Muscle layer of duodenum (tissue), 2 donors: ENCODE data around the gene RUNX3.
"Not testable (repeated sequence)": the region's sequence is repeated elsewhere in the genome, so short reads cannot be mapped to it uniquely, and the experiment has no call there.

Experiments used
- H3K27ac ChIP-seq: one replicate; pipeline ENCODE4 v1.7.0; 2013; ENCODE audit warnings: mild to moderate bottlenecking, low read length
- H3K27me3 ChIP-seq: one replicate; pipeline ENCODE4 v1.7.0; 2013; ENCODE audit warnings: low read depth, mild to moderate bottlenecking, control low read depth, low read length
- H3K36me3 ChIP-seq, 2 donors: one replicate each; pipeline ENCODE4 v1.7.0; 2013; ENCODE audit warnings: low read length in 2 of 2, control low read depth in 1 of 2, mild to moderate bottlenecking in 1 of 2; ENCODE audit not compliant: insufficient read depth in 2 of 2, control insufficient read depth in 1 of 2
- H3K4me1 ChIP-seq, 2 donors: one replicate each; pipeline ENCODE4 v1.7.0; 2013; ENCODE audit warnings: low read length in 2 of 2, mild to moderate bottlenecking in 2 of 2, control low read depth in 1 of 2, moderate library complexity in 1 of 2; ENCODE audit not compliant: insufficient read depth in 2 of 2, control insufficient read depth in 1 of 2
- H3K4me3 ChIP-seq, 2 donors: one replicate each; pipeline ENCODE4 v1.7.0; 2013; ENCODE audit warnings: low read length in 2 of 2, low read depth in 1 of 2, mild to moderate bottlenecking in 1 of 2
- H3K9me3 ChIP-seq, 2 donors: one replicate each; pipeline ENCODE4 v1.7.0; 2013; ENCODE audit warnings: low read length in 2 of 2, control low read depth in 1 of 2, mild to moderate bottlenecking in 1 of 2; ENCODE audit not compliant: control insufficient read depth in 1 of 2
- donor health status: healthy.

Gene RUNX3

DNA sequence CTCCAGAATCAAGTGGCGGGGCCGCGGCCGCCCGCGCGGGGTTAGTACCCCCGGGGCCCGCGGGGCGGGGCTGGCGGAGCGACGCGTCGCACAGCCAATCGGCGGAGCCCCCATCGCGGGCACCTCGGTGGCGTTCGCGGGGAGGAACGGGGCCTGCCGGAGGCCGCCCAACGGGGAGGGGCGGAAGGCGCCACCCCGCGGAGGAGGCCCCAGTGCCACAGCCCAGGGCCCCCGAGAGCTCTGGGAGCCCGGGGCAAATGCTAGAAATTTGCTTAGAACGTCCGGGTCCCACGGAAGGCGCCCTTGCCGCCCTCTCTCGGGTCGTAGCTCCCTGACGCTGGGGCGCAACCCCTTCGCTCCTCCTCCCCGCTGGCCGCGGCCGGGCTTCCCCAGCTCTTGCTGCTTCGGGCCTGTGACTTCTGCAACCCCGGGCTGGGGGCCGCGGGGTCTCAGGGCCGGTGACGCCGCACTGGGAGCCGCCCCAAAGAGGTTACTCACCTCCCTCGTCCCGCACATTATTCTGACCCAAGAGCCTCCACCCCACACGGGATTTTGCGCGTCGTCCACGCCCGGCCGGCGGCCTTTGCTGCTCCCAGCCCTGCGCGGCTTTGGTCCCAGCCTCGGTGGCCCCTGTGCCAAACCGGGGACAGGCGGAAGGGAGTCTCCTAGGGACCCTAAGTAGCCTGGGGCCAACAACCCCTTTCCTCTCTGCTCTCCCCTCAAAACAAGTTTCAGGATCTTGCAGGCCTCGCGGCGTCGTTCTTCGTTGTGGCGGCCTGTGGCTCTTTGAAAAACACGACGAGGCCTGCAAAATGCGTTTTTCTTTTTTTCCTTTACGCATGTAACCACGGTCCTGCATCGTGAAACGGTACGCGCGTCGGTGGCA is at the start of gene RUNX3:
TSS of gene RUNX3 (minus strand) at position 17 of the 886 bp plus-strand sequence. CDS start 408 bp downstream, outside the sequence.
- Histone ChIP-seq H3K9me3 (no peaks in the 10 kb centered on the region), H3K36me3 (no peaks in the 10 kb centered on the region), H3K27me3 (peaks cover 86% of the 10 kb centered on the region), H3K27ac (no peak within 1 kb of the TSS), H3K4me3 (peak within 1 kb of the TSS; percentile 45 to 55), H3K4me1 (peaks cover 3 to 26% of the 10 kb centered on the region in 2 donors)

DNA sequence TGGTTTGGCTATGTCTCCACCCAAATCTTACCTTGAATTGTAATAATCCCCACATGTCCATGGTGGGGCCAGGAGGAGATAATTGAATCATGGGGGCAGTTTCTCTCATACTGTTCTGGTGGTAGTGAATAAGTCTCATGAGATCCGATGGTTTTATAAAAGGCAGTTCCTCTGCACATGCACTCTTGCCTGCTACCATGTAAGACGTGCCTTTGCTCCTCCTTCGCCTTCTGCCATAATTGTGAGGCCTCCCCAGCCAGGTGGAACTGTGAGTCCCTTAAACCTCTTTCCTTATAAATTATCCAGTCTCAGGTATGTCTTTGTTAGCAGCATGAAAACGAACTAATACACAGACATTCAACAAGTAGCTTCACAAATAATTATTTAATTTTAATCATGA is 49.2 kb upstream of the RUNX3 start:
- H3K4me3 ChIP-seq, H3K27me3 ChIP-seq, H3K4me1 ChIP-seq, H3K36me3 ChIP-seq, H3K27ac ChIP-seq: not testable (repeated sequence)
- H3K9me3 ChIP-seq: peaks cover 6 to 19% of the 10 kb centered on the region in 2 donors

DNA sequence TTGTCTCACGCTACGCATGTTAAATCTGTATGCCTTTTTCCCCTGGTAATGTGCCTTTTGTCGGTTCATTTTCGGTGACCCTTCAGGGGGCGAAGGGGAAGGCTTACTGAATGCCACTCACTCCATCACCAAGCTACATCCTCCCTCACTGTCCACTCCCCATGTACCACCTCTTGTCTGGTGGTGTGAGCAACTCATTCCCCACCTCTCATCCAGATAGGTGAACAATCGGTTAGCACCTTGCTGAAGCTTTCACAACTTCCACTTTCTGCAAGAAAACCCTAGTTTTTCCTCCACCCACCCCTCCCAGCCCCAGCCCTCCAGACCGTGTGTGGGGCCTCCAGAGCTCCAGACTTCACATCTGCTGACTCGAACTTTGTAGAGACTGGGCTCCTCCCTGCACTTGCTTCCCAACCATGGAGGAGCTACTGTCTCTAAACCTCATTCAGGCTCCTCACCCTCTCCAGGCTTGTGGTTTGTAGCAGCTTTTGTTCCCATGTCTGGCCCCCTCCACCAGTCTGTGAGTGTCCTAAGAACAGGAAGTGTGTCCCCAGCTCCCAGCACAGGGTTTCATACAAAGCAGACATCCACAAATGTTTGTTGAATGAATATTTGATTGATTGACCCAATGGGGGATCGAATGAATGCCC is 48.4 kb upstream of the RUNX3 start:
- Histone ChIP-seq H3K9me3 (peaks cover 6 to 19% of the 10 kb centered on the region in 2 donors), H3K4me3 (no peak overlapping the region), H3K27ac (no peak overlapping the region), H3K36me3 (no peaks in the 10 kb centered on the region), H3K27me3 (no peaks in the 10 kb centered on the region), H3K4me1 (no peaks in the 10 kb centered on the region)

DNA sequence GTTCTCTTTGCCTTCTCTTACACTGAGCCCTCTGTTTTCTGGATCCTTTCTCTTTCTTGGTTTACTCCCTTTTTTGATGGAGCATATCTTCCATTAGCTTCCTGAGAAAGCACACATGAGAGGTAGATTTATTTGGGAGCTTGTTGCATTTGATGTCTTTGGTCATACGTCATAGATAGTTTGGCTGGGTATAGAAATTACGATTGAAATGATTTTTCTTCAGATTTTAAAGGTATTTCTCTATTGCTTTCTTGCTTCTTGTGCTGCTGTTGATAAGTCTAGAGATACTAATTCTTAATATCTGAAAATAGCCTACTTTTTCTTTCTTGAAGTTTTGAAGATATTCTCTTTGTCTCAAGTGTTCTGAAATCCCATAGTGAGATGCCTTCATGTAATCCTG is 45.3 kb upstream of the RUNX3 start:
- Histone ChIP-seq H3K27me3 (no peaks in the 10 kb centered on the region), H3K36me3 (no peaks in the 10 kb centered on the region), H3K9me3 (peaks cover 6 to 19% of the 10 kb centered on the region in 2 donors), H3K27ac (no peak overlapping the region), H3K4me1 (no peaks in the 10 kb centered on the region), H3K4me3 (no peak overlapping the region)

DNA sequence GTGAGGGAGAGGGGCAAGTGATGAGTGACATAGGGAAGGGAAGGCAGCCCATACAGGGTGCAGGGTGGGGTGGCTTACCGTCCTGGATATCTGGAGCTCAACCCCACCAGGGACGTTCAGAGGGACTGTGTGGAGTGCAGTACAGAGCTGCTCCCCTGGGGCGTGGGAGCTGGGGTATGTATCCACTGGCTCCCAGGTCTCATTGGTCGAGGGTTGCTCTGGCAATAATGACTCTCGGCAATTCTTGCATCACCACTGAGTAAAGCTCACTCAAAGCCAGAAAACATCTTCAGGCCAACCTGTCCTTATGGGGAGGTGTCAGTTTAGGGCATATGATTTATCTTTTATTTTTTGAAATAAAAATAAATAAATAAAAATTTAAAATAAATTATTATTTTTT is 43.2 kb upstream of the RUNX3 start:
- peaks cover 6 to 19% of the 10 kb centered on the region in 2 donors for H3K9me3 ChIP-seq
- H3K27me3 ChIP-seq: no peaks in the 10 kb centered on the region
- no peaks in the 10 kb centered on the region for H3K4me1 ChIP-seq
- no peaks in the 10 kb centered on the region for H3K36me3 ChIP-seq
- no peak overlapping the region for H3K4me3 ChIP-seq
- no peak overlapping the region for H3K27ac ChIP-seq

GRCh38 chr1:24972915-24973242 is 42.8 kb upstream of the RUNX3 start:
- H3K4me3 ChIP-seq: no peak overlapping the region
- H3K4me1 ChIP-seq: no peaks in the 10 kb centered on the region
- no peaks in the 10 kb centered on the region for H3K36me3 ChIP-seq
- H3K27ac ChIP-seq: no peak overlapping the region
- H3K9me3 ChIP-seq: peaks cover 6 to 19% of the 10 kb centered on the region in 2 donors
- H3K27me3 ChIP-seq: no peaks in the 10 kb centered on the region

- Histone ChIP-seq H3K4me1 (no peaks in the 10 kb centered on the region), H3K4me3 (no peak overlapping the region)
These were observed 42.3 kb upstream of the RUNX3 start for GRCh38 chr1:24972221-24972914.

DNA sequence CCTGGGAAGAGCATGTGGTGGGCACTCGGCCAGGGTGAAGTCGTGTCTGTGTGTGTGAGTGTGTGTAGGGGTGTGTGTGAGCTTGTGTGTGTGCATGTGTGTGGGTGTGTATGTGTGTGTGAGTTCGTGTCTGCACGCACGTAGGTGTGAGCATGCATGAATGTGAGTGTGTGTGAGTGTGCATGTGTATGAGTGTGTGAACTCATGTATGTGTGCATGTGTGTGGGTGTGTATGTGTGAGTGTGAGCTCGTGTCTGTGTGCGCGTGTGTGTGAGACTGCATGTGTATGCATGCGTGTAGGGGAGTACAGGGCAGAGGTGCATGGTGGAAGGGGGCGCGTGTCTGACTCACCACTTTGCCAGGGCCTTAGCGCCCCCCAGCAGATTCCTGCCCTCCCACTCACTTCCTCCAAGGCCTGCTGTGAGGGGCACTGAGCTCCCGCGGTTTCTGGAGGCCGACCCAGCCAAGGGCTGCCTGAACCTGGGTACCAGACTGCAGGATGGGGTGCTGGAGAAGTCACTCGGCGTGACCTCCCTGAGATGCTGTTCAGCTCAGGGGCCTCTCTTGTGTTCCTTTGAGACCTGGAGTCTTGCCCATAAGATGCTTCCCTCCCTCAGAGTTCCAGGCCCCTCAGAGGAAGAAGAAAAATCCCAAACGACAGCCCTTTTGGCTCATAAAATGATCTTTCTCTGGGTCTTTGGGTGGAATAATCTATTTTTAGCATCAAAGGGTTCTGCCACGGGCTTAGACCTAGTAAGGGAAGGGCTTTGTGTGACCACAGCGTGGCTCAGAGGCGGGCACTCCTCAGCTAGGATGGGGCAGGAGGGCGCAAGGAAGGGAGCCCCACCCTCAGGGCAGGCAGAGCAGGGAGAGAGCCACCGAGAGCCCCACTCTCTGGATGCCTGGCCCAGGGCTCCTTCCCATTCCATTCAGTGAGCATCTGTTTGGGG is 41.1 kb upstream of the RUNX3 start:
- no peak overlapping the region for H3K27ac ChIP-seq
- H3K9me3 ChIP-seq: peaks cover 6 to 15% of the 10 kb centered on the region in 2 donors
- no peaks in the 10 kb centered on the region for H3K36me3 ChIP-seq
- no peaks in the 10 kb centered on the region for H3K4me1 ChIP-seq
- H3K4me3 ChIP-seq: no peak overlapping the region
- no peaks in the 10 kb centered on the region for H3K27me3 ChIP-seq

More at GRCh38 chr1:24972221-24972914, 42.3 kb upstream of the RUNX3 start:
- Histone ChIP-seq H3K27ac (no peak overlapping the region), H3K36me3 (no peaks in the 10 kb centered on the region), H3K27me3 (no peaks in the 10 kb centered on the region), H3K9me3 (peaks cover 6 to 19% of the 10 kb centered on the region in 2 donors)

DNA sequence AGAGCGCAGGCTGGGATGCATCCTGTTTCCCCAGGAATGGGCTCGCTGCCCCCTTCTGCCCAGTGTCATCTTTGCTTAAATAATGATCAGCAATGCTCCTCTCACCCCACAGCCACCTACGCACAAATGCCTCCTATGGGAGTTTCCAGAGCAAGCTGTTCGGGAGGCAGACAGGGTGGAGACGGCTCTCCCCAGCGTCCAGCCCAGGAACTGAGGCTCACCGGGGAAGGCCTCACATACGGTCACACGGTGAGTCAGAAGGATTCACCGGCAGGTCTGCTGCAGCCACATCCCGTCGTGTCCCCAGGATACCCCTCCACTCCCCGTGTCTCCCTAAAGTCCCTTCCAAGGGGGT is 40.3 kb upstream of the RUNX3 start:
- Histone ChIP-seq H3K27ac (no peak overlapping the region), H3K9me3 (peaks cover 4 to 10% of the 10 kb centered on the region in 2 donors), H3K4me3 (no peak overlapping the region), H3K36me3 (no peaks in the 10 kb centered on the region), H3K27me3 (no peaks in the 10 kb centered on the region), H3K4me1 (no peaks in the 10 kb centered on the region)

- Histone ChIP-seq H3K27ac (no peak overlapping the region), H3K9me3 (peaks cover 0 to 5% of the 10 kb centered on the region in 2 donors), H3K4me3 (no peak overlapping the region), H3K4me1 (no peaks in the 10 kb centered on the region), H3K27me3 (no peaks in the 10 kb centered on the region), H3K36me3 (no peaks in the 10 kb centered on the region)
These were observed 39.7 kb upstream of the RUNX3 start for GRCh38 chr1:24969596-24970398.
